Caco-2 (cell line): Measurements from ENCODE around the gene COMMD2. TPM values are rescaled to one million over a fixed set of nuclear protein-coding genes. Genes with fewer than 3 reads are reported as not detected.

Source experiments
- BruUV-seq: library from RNA; stranded (reverse); fragments of 400-500 nt; replicated peaks from 2 replicates; lab custom pipeline; 2021; lab: Mats Ljungman, UMichigan
- CTCF ChIA-PET: fragments of 300-600 bp; sonication (Branson Sonifier 250); formaldehyde crosslinking; loops from one replicate; lab custom pipeline; 2022; ENCODE audit warnings: antibody characterized with exemption; lab: Charles Lee
- POLR2A ChIA-PET: fragments of 300-600 bp; sonication (Branson Sonifier 250); formaldehyde crosslinking; loops from one replicate; lab custom pipeline; 2022; ENCODE audit warnings: antibody characterized with exemption; lab: Charles Lee
- DNase-seq, 2 experiments: peaks; one replicate each; pipeline versions ENCODE4 v3.0.0 to v3.0.0-alpha.2; 2020 to 2022
- H3K27me3 ChIP-seq: replicated peaks from 2 replicates; pipeline ENCODE4 v1.6.0; 2011; ENCODE audit warnings: low read length; ENCODE audit not compliant: control insufficient read depth, insufficient read depth
- H3K36me3 ChIP-seq: 2 replicates; pipeline ENCODE4 v1.5.1; 2011; ENCODE audit warnings: low read length; ENCODE audit not compliant: control insufficient read depth, insufficient read depth
- H3K4me1 ChIP-seq: fragments of 250-450 bp; sonication (Bioruptor Pico); 2 replicates; pipeline ENCODE4 v1.5.1; 2020; ENCODE audit warnings: mild to moderate bottlenecking
- H3K4me3 ChIP-seq: 2 replicates; pipeline ENCODE4 v1.5.1; 2011; ENCODE audit warnings: low read depth, mild to moderate bottlenecking, control low read depth, low read length
- H3K9me3 ChIP-seq: fragments of 250-450 bp; sonication (Bioruptor Pico); 2 replicates; pipeline ENCODE4 v1.5.1; 2020; ENCODE audit warnings: mild to moderate bottlenecking, moderate library complexity
- H3K27ac Mint-ChIP-seq: one replicate; pipeline ENCODE4 v1.8.0; 2022; ENCODE audit warnings: mixed read lengths; ENCODE audit not compliant: unreplicated experiment
- H3K27me3 Mint-ChIP-seq: one replicate; pipeline ENCODE4 v1.8.0; 2022; ENCODE audit warnings: mixed read lengths; ENCODE audit not compliant: insufficient read depth, unreplicated experiment
- H3K36me3 Mint-ChIP-seq: one replicate; pipeline ENCODE4 v1.8.0; 2022; ENCODE audit warnings: mild to moderate bottlenecking, mixed read lengths; ENCODE audit not compliant: insufficient read depth, unreplicated experiment
- H3K4me1 Mint-ChIP-seq: one replicate; pipeline ENCODE4 v1.8.0; 2022; ENCODE audit warnings: low read depth, mixed read lengths; ENCODE audit not compliant: unreplicated experiment
- H3K4me3 Mint-ChIP-seq: one replicate; pipeline ENCODE4 v1.8.0; 2022; ENCODE audit warnings: mild to moderate bottlenecking, moderate library complexity, mixed read lengths; ENCODE audit not compliant: unreplicated experiment
- H3K9me3 Mint-ChIP-seq: one replicate; pipeline ENCODE4 v1.8.0; 2022; ENCODE audit warnings: mixed read lengths; ENCODE audit not compliant: unreplicated experiment
- CTCF ChIP-seq, 2 experiments: fragments of 200-600 bp in 1 of 2; IDR thresholded peaks; 1 replicate in 1 of 2; 2 replicates in 1 of 2; pipeline versions ENCODE4 v1.5.1 to v1.8.0; 2011 to 2022; ENCODE audit warnings: antibody characterized with exemption in 1 of 2, control low read depth in 1 of 2, inconsistent platforms in 1 of 2, low read depth in 1 of 2, low read length in 1 of 2, mild to moderate bottlenecking in 1 of 2, moderate library complexity in 1 of 2; ENCODE audit not compliant: insufficient read depth in 1 of 2, severe bottlenecking in 1 of 2, unreplicated experiment in 1 of 2
- intact Hi-C: fragments of 100-400 bp; cut with micrococcal nuclease; formaldehyde crosslinking; loops from one replicate; pipeline ENCODE4 v1.10.0; 2022; ENCODE audit not compliant: unreplicated experiment
- total RNA-seq: library from RNA; stranded (reverse); gene quantifications from 2 replicates; pipeline ENCODE4 v1.2.3, GENCODE V29; 2022

COMMD2 gene
- total RNA-seq, 1 experiment from 2014 or later: 42.6 TPM

GRCh38 chr3:149739396-149739795, 12.9 kb downstream of the COMMD2 start:
- DNase-seq: no peak
- no peak for TF ChIP-seq CTCF (IDR thresholded peaks at IDR 0.05; ENCODE audit: insufficient read depth in 1 of 2, low read depth in 1 of 2, low read length in 1 of 2, severe bottlenecking in 1 of 2, unreplicated experiment in 1 of 2)
- peaks cover 12% of the 10 kb centered on the region for H3K4me1 ChIP-seq
- CTCF ChIA-PET: no interaction called here
- H3K9me3 ChIP-seq: no peaks in the 10 kb centered on the region
- H3K4me3 ChIP-seq: no peak overlapping the region
- peaks cover 16% of the 10 kb centered on the region for H3K36me3 Mint-ChIP-seq
- H3K36me3 ChIP-seq: no peaks in the 10 kb centered on the region; the same call in 1 of the 2 replicates
- no peaks in the 10 kb centered on the region for H3K9me3 Mint-ChIP-seq
- BruUV-seq: no TSS peak
- intact Hi-C loops: no loop called here
- H3K4me3 Mint-ChIP-seq: no peak overlapping the region
- no peaks in the 10 kb centered on the region for H3K4me1 Mint-ChIP-seq
- POLR2A ChIA-PET: no interaction called here
- no peak overlapping the region for H3K27ac Mint-ChIP-seq
- H3K27me3 ChIP-seq: no peaks in the 10 kb centered on the region
- no peaks in the 10 kb centered on the region for H3K27me3 Mint-ChIP-seq

- intact Hi-C loops: no loop called here
- H3K36me3 Mint-ChIP-seq: peaks cover 16% of the 10 kb centered on the region
- Histone ChIP-seq H3K9me3 (no peaks in the 10 kb centered on the region), H3K4me3 (no peak overlapping the region), H3K4me1 (peaks cover 9% of the 10 kb centered on the region), H3K36me3 (no peaks in the 10 kb centered on the region; the same call in 1 of the 2 replicates), H3K27me3 (no peaks in the 10 kb centered on the region)
- no TSS peak for BruUV-seq
- DNase-seq: no peak
- H3K4me3 Mint-ChIP-seq: no peak overlapping the region
- CTCF ChIA-PET: no interaction called here
- POLR2A ChIA-PET: no interaction called here
- H3K27me3 Mint-ChIP-seq: no peaks in the 10 kb centered on the region
- no peaks in the 10 kb centered on the region for H3K9me3 Mint-ChIP-seq
- no peaks in the 10 kb centered on the region for H3K4me1 Mint-ChIP-seq
- no peak for TF ChIP-seq CTCF (IDR thresholded peaks at IDR 0.05; ENCODE audit: insufficient read depth in 1 of 2, low read depth in 1 of 2, low read length in 1 of 2, severe bottlenecking in 1 of 2, unreplicated experiment in 1 of 2)
- no peak overlapping the region for H3K27ac Mint-ChIP-seq
These were observed 13.4 kb downstream of the COMMD2 start for GRCh38 chr3:149738876-149739275.

- no peaks in the 10 kb centered on the region for H3K9me3 ChIP-seq
- CTCF ChIA-PET: no interaction called here
- TF ChIP-seq CTCF (IDR thresholded peaks at IDR 0.05; ENCODE audit: insufficient read depth in 1 of 2, low read depth in 1 of 2, low read length in 1 of 2, severe bottlenecking in 1 of 2, unreplicated experiment in 1 of 2): no peak
- Mint-ChIP-seq H3K4me3 (no peak overlapping the region), H3K4me1 (no peaks in the 10 kb centered on the region), H3K27ac (no peak overlapping the region), H3K36me3 (peaks cover 7% of the 10 kb centered on the region), H3K9me3 (no peaks in the 10 kb centered on the region), H3K27me3 (no peaks in the 10 kb centered on the region)
- DNase-seq: no peak
- H3K36me3 ChIP-seq: no peaks in the 10 kb centered on the region; the same call in 1 of the 2 replicates
- no peaks in the 10 kb centered on the region for H3K27me3 ChIP-seq
- H3K4me1 ChIP-seq: peaks cover 9% of the 10 kb centered on the region
- no TSS peak for BruUV-seq
- intact Hi-C loops: no loop called here
- no peak overlapping the region for H3K4me3 ChIP-seq
- POLR2A ChIA-PET: no interaction called here
These were observed 15.4 kb downstream of the COMMD2 start for GRCh38 chr3:149736953-149737205.
